Prostate gland (tissue), 2 donors: ENCODE measurements around the gene SCN4A.

Experiments used
- CTCF ChIP-seq, 4 experiments: fragments of 200-600 bp in 2 of 4; fragments of 450-650 bp in 2 of 4; sonication (generic) in 2 of 4; IDR thresholded peaks; 1 replicate in 3 of 4; 2 replicates in 1 of 4; pipeline ENCODE4 v1.5.1; 2016 to 2019; ENCODE audit warnings: antibody characterized with exemption in 4 of 4, mild to moderate bottlenecking in 2 of 4, moderate library complexity in 2 of 4
- POLR2A ChIP-seq: fragments of 450-650 bp; IDR thresholded peaks from one replicate; pipeline ENCODE4 v1.6.1; 2016; ENCODE audit warnings: antibody characterized with exemption, mild to moderate bottlenecking
- POLR2AphosphoS5 ChIP-seq: sonication (generic); formaldehyde crosslinking; IDR thresholded peaks from one replicate; pipeline ENCODE4 v1.6.1; 2017; ENCODE audit warnings: antibody characterized with exemption

DNA sequence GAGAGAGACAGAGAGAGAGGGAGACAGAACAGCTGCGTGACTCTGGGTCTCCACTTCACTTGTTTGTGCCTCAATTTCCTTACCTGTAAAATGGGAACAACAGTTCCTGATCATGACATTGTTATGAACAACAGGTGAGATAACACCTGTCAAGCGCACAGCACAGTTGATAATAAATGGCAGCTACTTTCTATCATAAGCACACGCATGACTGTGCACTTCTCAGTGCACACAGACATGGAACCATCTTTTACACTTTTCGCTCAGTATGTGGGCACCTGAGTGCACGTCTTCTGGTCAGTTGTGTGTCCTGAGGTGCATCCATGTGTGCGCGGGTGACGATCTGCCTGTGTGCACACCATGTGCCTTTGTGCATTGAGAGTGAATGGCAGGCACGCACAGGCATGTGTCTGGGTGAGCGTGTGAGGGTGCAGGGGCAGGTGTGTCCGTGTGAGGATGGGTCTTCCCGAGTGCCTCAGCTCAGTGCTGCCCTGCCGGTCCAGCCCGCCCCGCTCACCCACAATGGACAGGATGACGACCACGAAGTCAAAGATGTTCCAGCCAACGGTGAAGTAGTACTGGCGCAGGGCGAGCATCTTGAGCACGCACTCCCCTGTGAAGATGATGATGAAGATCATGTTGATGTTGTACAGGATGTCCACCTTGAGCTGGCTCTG, 30.3 kb downstream of the SCN4A start:
- TF ChIP-seq CTCF (IDR thresholded peaks at IDR 0.05) (no peak), POLR2A (no peak), POLR2AphosphoS5 (no peak)
